NOMO-1 treated with dmso at 0.1 percent for 144 hours (cell line): ENCODE data around the gene MTF2.
A peak's percentile ranks its signal among the peaks of the same experiment; 100 is the strongest.
"Not testable (repeated sequence)": the region's sequence is repeated elsewhere in the genome, so short reads cannot be mapped to it uniquely, and the experiment has no call there.

Experiments
- DNase-seq: peaks from one replicate; lab custom pipeline; 2025; ENCODE audit not compliant: unreplicated experiment; lab: John Stamatoyannopoulos, UW

The MTF2 gene

DNA sequence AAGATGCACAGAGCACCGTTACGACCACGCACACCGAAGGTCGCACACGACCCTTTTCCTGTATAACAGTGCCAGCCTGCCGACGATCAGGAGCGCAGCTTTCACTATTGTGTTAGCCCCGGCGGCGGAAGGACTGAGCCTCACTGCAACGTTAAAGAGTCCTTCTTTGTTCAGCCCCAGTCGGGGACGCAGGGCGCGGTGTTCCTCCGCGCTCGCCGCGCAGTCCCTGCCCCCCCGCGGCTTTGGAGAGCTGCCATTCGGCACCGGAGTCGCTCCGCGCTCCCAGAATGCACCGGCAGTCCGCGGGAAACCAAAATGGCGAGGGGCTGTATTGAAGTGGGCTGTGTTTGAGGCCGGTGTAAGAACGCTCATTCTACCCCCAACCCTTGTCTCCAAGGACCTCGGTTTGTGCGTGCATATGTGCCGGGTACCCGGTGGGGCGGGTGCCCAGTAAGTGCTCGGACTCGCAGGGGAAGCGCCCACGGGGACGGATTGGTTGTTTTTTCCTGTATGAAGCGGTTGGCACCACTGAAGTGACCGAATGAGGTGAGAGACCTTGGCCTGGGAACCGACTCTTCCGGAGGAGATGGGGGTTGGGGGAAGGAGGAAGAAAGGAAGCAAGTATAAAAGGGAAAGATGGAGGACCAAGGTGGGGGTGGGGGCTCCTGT lies at the start of gene MTF2:
Gene MTF2, plus strand, starts transcription at position 298 of the 669 bp plus-strand sequence. Its CDS starts 244 bp downstream, at position 542.
- peak; percentile 88 for DNase-seq

DNA sequence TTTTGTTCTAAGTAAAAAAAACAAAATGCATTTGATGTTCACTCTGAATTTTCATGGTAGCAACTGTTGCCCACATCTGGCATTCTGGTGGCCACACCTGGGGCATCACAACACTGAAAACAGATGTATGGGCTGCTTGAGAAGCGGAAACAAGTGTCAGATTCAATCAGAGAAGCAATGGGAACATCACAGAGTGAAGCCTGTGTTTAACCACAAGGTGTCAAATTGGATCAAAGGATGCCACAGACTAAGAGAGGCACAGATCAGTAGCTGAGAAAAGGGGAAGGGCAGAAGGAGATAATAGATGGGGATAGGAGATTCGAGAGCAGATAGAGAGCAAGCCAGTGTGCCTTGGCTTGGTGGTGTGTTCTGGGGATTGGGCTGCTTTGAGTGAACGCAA lies 49.8 kb upstream of the MTF2 start:
- no peak for DNase-seq

DNA sequence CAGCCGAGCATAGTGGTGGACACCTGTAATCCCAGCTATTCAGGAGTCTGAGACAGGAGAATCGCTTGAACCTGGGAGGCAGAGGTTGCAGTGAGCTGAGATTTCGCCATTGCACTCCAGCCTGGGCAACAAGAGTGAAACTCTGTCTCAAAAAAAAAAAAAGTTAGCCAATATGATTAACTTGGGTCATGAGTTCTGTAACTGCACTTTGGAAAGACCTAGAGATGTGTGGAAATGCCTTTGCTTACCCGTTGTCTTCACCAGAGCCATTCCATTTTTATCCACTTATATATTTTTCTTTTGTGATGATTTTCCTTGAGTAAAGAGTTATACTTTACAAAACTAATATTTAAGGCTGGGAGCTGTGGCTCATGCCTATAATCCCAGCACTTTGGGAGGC lies 48.9 kb upstream of the MTF2 start:
- DNase-seq = not testable (repeated sequence)

DNA sequence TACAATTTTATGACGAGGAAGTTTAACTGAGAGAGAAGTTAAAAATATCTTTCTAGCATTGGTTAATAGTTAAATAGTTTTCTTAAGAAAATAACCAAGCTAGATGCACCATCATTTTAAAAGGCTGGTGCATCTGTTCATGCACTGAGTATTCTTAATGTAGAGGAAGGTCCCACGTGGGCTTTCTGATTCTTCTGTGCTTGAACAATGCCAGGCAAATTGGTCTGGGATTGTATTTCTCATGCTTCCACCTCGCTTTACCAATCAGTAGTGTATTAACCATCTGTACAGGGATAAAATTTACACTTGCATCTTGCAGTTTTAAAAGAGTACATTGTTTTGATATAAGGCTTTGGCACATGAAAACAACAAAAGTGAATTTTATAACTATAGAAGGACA lies 47.4 kb upstream of the MTF2 start:
- DNase-seq = no peak

DNA sequence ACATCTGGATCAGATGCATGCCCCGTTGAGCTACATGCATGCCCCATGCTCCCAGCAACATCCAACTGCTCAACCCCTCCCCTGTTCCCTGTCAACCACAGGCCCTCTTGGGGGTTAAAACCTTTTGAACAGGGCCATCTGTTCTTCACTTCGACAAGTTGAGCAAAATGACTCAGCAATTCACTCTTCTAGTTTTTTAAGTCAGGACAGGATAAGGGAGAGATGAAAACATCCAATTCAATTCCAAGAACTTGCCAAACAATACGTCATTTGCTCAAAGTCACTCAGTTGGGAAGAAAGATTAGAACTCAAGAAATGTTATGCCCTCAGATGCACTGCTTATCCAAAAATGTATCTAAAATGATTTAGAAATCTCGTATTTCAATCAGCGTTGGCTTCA lies 46.1 kb upstream of the MTF2 start:
- no peak for DNase-seq

DNA sequence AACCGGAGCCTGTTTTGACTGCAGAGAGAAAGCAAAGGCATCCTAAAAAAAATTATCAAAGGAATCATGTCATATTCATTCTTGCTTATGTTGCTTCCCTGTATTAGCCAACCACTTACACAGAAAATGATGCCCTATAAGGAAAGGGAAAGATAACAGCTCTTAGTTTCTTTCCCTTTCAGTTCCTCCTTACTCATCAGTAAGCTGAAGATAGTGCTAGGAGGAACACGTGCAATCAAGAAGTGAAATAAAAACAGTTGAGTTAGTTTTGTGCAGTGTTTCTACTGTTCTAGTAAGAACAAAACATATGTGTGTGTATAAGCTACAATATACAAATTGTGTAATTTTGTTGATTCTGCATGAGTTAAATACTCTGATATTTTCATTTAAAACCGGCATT lies 45.3 kb upstream of the MTF2 start:
- DNase-seq = peak; percentile 32

DNA sequence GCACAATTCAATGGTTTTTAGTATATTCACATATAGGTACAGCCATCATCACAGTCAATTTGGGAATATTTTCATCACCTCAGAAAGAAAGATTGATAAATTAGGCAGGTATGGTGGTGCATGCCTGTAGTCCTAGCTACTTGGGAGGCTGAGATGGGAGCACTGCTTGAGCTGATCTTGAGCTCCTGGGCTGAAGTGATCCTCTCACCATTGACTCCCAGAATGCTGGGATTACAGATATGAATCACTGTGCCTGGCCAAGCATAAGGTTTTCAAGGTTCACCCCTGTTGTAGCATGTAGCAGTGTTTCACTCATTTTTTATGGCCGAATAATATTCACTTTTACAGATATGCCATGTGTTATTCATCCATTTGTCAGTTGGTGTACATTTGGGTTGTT lies 44.7 kb upstream of the MTF2 start:
- DNase-seq = no peak

DNA sequence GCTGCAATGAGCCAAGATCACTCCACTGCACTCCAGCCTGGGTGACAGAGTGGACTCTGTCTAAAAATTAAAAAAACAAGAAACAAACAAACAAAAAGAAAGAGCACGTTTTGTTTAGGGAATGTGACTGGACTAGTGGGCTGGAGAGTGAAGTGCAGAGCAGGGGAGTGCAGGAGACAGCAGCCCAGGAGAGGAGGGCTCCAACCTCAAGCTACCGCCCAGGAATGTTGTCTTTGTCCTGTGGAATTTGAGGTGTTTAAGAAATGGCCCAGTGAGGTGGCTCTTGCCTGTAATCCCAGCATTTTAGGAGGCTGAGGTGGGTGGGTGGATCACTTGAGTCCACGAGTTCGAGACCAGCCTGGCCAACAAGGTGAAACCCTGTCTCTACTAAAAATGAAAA lies 42.4 kb upstream of the MTF2 start:
- no peak for DNase-seq

DNA sequence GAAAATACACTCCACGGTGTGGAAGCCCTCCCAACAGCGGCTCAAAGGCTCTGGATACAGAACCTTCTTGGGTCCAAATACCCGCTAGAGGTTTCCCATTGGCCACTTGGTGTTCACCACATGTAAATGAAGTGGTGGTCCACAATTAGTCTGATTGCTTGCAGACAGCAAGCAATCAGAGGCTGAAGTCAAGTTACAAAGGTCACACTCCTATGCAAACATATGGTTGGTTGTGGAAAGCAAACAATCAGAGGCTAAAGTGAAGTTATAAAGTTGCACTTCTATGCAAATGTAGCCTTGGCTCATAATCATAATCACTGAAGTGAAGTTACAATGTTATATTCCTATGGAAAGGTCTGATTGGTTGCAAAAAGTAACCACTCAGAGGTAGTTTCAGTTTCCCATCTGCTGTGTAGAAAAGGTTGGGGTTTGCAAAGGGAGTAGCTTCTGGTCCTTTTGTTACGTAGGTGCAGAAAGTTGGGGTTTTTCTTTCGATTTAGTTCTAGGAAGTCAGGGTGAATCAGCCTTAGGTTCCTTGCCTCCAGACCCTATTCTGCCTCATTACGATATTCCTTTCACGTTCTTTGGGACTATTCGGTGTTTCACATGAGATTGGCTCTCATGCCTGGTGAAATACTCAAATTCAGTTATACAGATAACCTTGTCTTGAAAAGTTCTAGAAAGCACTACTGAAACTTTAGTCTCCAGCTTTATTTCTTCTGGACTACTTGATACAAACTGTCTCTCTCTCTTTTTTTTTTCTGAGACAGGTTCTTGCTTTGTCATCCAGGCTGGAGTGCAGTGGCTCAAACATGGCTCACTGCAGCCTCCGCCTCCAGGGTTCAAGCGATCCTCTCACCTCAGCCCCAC lies 36.7 kb upstream of the MTF2 start:
- DNase-seq = peak; percentile 34

DNA sequence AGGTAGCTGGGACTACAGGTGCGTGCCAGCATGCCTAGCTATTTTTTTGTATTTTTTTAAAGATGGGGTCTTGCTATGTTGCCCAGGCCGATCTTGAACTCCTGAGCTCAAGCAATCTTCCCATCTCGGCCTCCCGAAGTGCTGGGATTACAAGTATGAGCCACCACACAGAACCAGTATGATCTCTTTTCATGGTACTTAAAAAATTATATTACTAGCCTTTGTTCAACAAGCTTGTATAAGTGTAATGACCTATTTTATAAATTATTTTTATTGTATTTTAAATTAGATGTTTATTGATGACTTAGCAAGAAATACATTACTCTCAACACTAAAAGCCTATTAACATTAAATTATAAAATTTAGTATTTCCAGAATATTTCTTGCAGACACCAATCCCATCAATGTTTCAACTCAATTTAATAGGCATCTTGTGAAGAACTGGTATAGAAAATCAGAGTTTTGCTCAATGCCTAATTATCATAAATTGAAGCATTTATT lies 36.0 kb upstream of the MTF2 start:
- no peak for DNase-seq

DNA sequence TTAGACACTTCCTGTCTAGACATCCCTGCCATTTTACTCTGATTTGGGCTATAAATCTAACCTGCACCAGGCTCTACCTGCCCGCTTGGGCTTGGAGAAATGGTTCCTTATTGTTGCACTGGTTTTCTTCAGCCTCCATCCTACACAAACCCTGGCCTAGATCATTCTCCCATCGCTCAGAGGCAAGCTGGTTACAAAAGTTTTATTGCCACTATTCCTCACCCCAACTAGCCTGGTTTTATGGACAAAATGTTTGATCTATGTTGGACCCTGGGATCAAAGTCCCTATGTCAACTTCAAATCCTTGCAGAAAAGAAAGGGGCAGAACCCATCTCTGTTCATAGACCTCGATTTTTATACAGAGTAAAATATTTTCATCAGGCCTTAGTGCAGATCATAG lies 31.5 kb upstream of the MTF2 start:
- no peak for DNase-seq

DNA sequence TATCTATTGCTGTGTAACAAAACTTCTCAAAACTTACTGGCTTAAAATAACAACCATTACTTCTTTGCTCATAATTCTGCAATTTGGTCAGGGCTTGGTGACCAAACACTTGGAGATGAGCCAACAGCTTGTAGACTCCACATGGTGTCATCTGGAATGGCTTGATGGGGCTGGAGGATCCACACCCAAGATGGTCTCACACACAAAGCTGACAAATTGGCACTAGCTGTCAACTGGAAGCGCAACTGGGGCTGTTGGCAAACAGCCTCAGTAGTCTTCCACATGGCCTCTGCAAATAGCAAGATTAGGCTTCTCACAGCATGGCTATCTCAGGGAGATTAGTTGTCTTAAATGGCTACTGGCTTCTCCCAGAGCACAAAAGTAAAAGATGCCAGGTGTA lies 27.1 kb upstream of the MTF2 start:
- no peak for DNase-seq

DNA sequence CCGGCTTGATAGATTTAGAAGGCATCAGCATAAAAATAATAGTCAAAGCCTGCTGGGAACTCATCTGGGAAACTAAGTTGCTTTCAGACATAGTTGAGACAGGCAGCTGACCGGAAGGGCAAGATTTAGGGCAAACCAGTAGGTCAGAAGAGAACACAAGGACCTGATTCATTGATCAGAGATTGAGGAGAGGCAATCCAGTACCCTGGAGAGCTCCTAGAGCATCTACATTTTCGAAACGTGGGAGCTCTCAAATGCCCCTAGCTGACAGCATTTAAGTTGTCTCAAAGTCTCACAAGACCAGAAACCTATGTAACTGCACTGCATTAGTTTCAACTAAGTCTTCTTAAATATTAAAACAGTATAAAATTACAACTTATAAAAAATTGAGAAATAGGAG lies 22.9 kb upstream of the MTF2 start:
- DNase-seq = no peak

DNA sequence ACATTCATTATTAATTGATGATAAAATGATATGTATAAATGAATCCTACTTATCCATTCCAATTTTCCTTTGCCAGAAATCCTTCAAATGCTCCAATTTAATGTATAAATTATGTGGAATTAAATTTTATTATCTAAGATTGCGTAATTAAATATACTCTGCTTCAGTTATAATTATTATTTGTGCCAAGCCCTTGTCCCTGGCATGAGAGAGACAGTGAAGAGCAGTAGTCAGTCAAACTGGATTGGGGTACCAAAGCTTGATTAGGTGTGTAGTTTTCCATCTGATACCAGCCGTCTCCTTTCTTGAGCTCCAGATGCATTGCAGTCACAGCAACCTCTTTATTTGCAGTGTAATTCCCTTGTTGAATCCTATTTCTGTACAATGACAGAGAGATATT lies 22.4 kb upstream of the MTF2 start:
- no peak for DNase-seq

DNA sequence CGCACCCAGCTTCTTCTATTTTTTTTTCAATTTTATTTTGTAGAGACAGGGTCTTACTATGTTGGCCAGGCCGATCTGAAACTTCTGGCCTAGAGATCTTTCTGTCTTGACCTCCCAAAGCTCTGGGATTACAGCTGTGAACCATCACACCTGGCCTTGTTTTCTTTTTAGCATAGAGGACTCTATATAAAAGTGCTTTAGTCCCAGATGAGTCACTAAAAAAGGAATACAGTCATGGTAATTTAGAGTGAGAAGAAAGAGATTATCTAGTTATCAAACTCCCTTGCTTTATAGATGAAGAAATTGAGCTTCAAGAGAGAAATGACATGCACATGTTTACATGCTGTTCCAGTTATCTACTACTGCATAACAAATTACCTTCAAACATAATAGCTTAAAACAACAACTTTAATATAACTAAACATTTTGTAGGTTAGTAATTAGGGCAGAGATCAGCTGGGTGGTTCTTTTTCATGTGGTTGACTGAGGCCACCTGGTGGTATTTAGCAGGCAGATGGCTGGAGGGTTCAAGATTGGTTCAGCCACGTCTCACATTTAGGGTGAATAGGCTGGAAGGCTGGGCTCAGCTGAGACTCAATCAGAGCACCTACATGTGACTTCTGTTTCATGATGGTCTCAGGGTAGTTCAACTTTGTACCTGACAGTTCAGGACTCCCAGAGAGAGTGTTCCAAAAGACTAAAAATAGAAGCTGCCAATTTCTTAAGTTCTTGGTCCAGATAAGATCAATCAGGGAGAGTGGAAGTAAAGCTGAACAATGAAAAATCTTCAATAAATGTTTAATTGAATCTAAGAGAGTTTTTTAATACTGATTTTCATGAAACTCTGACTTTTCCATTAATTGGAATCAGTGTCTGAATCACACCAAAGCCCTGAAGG lies 16.9 kb upstream of the MTF2 start:
- DNase-seq = peak; percentile 4

DNA sequence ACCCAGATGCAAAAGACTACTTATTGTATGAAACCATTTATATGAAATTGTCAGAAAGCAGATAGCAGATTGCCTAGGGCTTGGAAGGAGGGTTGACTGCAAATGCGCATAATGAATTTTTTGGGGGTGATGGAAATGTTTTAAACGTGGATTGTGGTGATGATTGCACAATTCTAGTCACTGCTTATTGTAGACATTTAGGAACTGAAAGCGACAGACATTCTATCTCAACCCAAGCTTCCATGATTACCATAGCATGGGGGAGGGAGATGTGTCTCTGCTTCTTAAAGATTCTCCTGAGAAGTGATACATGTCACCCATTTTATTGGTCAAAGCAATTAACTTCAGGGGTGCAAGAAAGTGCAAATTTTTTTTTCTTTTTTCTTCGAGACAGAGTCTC lies 2.8 kb upstream of the MTF2 start:
- peak; percentile 58 for DNase-seq

DNA sequence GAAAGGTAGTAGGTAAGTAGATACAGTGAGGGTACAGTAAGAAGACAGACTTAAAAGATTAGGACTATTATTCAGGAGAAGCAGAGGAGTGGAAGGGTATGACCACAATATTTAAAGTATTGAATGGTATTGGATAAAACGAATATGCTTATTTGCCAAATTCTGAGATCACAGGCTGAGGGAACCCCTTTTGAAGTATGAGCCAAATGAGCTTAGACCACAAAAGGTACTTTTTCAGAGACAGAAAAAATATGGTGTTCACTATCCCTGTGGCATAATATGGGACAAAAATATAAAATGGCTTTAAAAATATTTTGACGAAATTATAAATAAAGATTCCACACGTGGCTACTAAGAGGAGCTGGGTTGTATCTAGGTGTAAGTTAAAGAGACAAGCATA lies 880 bp upstream of the MTF2 start:
- no peak for DNase-seq

DNA sequence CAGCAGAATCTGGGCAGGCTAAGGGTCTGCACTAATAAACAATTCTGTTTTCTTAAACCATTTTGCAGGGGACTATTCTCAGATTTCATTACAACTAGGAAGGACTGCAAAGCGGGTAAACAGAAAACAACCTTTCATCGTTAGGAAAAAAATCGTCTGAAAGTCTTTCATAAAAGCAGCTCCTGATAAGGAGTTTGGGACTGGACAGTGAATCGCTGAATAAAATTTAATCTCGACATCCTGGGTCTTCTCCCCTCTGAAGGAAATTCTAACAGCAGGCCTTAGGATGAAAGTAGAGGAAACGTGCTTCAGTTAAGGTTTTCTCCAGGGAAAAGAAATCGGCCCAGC lies 471 bp upstream of the MTF2 start:
- DNase-seq = no peak

DNA sequence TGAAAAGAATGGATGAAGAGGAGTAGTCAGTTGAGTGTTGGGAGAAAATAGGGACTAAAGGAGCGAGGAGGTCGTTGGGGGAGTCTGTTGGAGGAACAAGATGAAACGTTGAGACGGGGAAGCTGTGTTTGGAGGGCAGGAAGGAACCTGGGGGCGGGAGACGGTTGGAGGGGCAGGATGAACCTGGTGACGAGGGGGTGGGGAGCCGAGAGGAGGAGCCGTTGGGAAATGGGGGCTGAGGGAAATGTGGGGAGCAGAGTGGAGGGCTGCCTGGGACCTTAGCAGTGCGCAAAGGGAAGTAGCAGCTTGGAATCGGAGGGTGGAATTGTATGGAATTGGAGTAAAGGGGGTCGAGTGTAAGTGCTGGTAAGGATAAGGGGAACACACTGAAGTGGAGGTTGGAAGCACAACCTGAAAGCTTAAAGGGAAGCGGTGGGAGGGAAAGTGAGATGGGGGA lies 630 bp downstream of the MTF2 start:
- peak; percentile 26 for DNase-seq

DNA sequence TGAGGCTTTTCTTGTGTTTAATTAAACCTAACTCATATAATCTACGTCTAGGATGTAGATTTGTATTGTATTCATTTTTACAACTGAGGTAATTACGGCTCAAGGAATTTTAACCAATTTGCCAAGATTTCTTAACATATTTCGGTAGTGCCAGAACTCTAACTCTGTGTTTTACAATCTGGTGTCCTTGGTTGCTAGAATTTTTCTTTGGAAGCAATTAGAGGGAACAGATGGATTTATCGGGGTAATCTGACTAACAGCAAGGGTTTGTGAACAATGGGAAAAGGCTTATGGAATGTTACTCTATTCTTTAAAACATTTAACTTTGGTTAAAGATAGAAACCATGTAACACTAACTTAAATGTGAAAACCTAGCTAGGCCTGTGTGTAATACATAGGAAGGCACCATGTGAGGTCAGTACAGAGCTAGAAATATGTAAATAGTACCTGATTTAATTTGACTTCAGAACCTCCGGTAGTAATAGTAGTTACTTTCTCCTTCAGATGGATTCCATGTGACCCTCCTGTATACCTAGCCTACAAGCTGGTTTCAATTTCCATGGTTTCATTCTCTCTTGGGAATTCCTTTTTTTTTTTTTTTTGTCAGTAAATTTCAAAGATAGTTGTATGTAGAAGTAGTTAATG lies 1.2 kb downstream of the MTF2 start:
- peak; percentile 44 for DNase-seq

DNA sequence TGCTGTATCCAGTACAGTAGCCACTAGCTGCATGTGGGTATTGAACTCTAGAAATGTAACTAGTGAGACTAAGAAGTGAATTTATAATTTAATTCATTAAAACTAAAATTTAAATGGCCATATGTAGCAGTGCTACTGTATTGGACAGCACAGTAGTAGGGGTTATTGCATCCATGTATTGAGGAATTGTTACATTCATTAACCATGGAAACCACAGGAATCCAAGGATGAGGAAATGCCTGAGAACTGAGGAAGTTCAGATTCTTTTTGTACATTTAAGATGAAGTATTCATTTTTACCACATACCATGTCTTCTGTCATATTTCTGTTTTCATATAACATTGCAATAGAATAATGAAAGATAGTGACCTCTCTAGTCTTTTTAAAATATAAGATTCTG lies 2.6 kb downstream of the MTF2 start:
- no peak for DNase-seq
